Ovary (tissue), 3 donors: Measurements from ENCODE around the gene SLC39A8.
"Not testable (repeated sequence)": the region's sequence is repeated elsewhere in the genome, so short reads cannot be mapped to it uniquely, and the experiment has no call there.

Source experiments
- POLR2A ChIP-seq: fragments of 450-650 bp; IDR thresholded peaks from one replicate; pipeline ENCODE4 v1.6.1; 2017; ENCODE audit warnings: antibody characterized with exemption, mild to moderate bottlenecking, moderate library complexity
- TF ChIP-seq, protein P1 (sequence below), 3 donors: fragments of 450-650 bp in 2 of 3; fragments of 200-600 bp in 1 of 3; IDR thresholded peaks; one replicate each; pipeline versions ENCODE4 v1.5.1 to v1.8.0; 2016 to 2022; ENCODE audit warnings: antibody characterized with exemption in 3 of 3, mild to moderate bottlenecking in 1 of 3
- donor health status: DM: no; HTN: no; CAD: no.

DNA sequence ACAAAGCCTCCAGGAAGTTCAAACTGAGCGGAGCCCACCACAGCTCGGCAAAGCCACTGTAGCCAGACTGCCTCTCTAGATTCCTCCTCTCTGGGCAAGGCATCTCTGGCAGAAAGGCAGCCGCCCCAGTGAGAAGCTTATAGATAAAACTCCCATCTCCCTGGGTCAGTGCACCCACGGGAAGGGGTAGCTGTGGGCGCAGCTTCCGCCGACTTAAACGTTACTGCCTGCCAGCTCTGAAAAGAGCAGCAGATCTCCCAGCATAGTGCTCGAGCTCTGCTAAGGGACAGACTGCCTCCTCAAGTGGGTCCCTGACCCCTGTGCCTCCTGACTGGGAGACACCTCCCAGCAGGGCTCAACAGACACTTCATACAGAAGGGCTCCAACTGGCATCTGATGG, 72.0 kb downstream of the SLC39A8 start:
- TF ChIP-seq, protein P1, sequence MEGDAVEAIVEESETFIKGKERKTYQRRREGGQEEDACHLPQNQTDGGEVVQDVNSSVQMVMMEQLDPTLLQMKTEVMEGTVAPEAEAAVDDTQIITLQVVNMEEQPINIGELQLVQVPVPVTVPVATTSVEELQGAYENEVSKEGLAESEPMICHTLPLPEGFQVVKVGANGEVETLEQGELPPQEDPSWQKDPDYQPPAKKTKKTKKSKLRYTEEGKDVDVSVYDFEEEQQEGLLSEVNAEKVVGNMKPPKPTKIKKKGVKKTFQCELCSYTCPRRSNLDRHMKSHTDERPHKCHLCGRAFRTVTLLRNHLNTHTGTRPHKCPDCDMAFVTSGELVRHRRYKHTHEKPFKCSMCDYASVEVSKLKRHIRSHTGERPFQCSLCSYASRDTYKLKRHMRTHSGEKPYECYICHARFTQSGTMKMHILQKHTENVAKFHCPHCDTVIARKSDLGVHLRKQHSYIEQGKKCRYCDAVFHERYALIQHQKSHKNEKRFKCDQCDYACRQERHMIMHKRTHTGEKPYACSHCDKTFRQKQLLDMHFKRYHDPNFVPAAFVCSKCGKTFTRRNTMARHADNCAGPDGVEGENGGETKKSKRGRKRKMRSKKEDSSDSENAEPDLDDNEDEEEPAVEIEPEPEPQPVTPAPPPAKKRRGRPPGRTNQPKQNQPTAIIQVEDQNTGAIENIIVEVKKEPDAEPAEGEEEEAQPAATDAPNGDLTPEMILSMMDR (IDR thresholded peaks at IDR 0.05), result not testable (repeated sequence)
- TF ChIP-seq POLR2A, result not testable (repeated sequence)
